Measurements from ENCODE around the gene LAMA3.

LAMA3 gene

DNA sequence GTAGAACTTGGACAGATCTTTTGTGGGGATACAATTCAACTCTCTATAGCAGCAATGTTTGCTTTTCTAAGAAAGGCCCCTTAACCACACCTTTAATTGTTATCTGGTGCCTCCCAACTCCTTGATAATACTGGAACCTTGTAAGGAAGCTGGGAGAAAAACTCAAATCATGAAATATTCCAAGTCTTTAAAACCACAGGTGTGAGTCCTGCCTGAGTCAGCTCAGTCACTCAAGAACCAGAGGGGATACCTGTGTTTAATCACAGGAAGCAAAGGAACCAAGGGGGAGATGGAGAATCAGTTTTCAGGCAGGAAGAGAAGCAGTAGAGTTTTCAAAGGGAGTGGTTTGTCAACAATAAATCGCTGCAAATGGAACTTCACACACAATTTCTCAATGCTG, 159.9 kb downstream of the LAMA3 start:
- Mint-ChIP-seq H3K36me3 (no peaks in the 10 kb centered on the region), H3K27me3 (peaks cover 2% of the 10 kb centered on the region), H3K9me3 (no peaks in the 10 kb centered on the region), H3K4me1 (peaks cover 18% of the 10 kb centered on the region), H3K4me3 (no peak overlapping the region), H3K27ac (no peak overlapping the region)
- DNase-seq (ENCODE audit: low spot score in 2 of 2): no peak
- ATAC-seq (ENCODE audit: low read depth): no peak

DNA sequence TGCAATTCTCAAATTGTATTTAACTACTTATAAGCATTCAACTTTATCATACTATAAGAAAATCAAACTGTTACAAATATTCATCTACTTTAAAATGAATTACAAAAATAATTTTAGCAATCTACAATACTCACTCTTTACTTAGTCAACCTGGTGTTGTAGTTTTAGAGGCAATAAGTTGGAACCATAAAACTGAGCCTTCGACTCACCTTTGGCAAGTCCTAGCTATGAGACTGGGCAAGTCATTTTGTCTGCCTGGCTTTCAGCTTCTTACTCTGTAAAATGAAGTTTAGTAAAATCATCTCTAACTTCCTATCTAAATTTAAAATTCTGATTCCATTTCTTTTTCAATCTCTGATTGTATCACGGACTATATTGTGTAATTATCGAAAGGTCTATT, 161.0 kb downstream of the LAMA3 start:
- no peak for ATAC-seq (ENCODE audit: low read depth)
- Mint-ChIP-seq H3K36me3 (no peaks in the 10 kb centered on the region), H3K27me3 (peaks cover 2% of the 10 kb centered on the region), H3K27ac (no peak overlapping the region), H3K9me3 (no peaks in the 10 kb centered on the region), H3K4me1 (peaks cover 19% of the 10 kb centered on the region), H3K4me3 (no peak overlapping the region)
- no peak for DNase-seq (ENCODE audit: low spot score in 2 of 2)

- Mint-ChIP-seq H3K9me3 (no peaks in the 10 kb centered on the region), H3K4me1 (peaks cover 19% of the 10 kb centered on the region), H3K36me3 (no peaks in the 10 kb centered on the region), H3K4me3 (no peak overlapping the region), H3K27me3 (no peaks in the 10 kb centered on the region), H3K27ac (no peak overlapping the region)
- ATAC-seq (ENCODE audit: low read depth) (no peak), DNase-seq (ENCODE audit: low spot score in 2 of 2) (no peak)
Measured at GRCh38 chr18:23851470-23852002, 162.3 kb downstream of the LAMA3 start.

DNA sequence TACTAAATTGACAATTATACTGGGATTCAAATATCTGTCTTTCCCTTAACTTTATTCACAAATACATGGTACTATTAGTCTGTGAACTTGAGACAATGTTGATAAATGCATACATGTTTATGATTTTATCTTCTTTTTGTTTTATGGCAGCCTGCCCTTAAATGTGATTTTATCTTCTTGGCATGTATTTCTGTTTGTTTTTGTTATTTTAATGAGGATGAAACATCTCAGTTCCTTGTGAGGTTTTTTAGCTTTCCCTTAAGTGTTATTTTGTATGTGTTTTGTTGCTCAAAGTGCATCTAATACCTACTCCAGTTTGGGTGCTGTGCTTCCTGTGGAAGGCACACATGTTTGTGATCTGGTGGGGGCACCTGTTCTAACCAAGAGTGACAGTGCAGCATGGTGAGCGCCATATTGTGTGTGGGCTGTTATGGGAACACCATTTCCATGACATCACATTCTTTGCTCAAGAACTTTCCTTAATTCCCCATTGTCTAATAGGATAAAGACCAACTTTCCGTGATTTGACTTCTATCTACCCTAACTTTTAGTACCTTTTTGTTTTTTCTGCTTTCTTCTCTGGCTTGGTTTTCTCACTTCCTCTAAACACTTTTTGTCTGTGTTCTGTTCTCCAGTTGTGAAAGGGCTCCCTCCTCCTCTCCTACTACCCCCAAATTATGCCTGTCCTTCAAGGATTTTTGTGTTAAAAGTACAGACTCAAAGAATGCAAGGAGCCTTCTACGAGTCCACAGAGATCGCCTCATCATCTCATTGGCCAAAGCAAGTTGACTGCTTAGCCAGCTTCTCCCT, 163.2 kb downstream of the LAMA3 start:
- H3K27ac Mint-ChIP-seq: no peak overlapping the region
- H3K9me3 Mint-ChIP-seq: no peaks in the 10 kb centered on the region
- DNase-seq (ENCODE audit: low spot score in 2 of 2) (no peak), ATAC-seq (ENCODE audit: low read depth) (peak; percentile 57)
- H3K27me3 Mint-ChIP-seq: no peaks in the 10 kb centered on the region
- H3K4me1 Mint-ChIP-seq: peaks cover 22% of the 10 kb centered on the region
- no peak overlapping the region for H3K4me3 Mint-ChIP-seq
- no peaks in the 10 kb centered on the region for H3K36me3 Mint-ChIP-seq

DNA sequence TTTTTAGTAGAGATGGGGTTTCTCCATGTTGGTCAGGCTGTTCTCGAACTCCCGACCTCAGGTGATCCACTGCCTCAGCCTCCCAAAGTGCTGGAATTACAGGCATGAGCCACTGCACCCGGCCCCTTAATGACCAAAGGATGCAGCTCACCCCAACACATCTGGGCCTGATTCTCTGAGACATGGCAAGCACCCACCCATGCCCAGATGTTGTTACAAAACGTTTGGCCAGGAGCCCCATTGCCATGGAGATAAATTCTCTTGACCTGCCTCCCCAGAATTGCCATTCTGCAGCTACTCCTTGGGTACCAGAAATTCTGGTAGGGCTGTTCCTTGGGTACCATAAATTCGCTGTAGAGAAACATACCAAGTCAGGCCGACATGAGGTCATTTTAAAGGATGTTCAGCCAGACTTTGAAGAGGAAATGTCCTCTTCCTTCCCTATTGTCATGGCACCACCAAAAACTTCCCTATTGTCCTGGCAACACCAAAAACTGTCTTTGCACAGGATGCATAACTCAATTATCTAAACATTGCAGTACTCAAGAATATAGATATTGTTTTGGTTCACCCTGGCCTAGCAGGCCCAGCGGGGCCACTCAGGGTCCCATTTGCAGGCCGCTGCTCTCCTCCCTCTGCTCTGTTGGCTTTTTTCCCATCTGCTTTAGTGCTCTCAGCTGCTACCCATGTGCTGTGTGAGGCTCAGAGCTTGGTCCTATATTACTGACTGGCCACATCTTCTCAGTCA, 164.4 kb downstream of the LAMA3 start:
- DNase-seq (ENCODE audit: low spot score in 2 of 2) (no peak), ATAC-seq (ENCODE audit: low read depth) (no peak)
- Mint-ChIP-seq H3K4me1 (peaks cover 22% of the 10 kb centered on the region), H3K9me3 (no peaks in the 10 kb centered on the region), H3K36me3 (no peaks in the 10 kb centered on the region), H3K27me3 (no peaks in the 10 kb centered on the region), H3K4me3 (no peak overlapping the region), H3K27ac (no peak overlapping the region)

- Mint-ChIP-seq H3K4me3 (no peak overlapping the region), H3K27ac (no peak overlapping the region), H3K36me3 (no peaks in the 10 kb centered on the region), H3K9me3 (no peaks in the 10 kb centered on the region), H3K27me3 (no peaks in the 10 kb centered on the region), H3K4me1 (peaks cover 27% of the 10 kb centered on the region)
- ATAC-seq (ENCODE audit: low read depth) (no peak), DNase-seq (ENCODE audit: low spot score in 2 of 2) (no peak)
Measured at GRCh38 chr18:23855721-23856120, 166.5 kb downstream of the LAMA3 start.

DNA sequence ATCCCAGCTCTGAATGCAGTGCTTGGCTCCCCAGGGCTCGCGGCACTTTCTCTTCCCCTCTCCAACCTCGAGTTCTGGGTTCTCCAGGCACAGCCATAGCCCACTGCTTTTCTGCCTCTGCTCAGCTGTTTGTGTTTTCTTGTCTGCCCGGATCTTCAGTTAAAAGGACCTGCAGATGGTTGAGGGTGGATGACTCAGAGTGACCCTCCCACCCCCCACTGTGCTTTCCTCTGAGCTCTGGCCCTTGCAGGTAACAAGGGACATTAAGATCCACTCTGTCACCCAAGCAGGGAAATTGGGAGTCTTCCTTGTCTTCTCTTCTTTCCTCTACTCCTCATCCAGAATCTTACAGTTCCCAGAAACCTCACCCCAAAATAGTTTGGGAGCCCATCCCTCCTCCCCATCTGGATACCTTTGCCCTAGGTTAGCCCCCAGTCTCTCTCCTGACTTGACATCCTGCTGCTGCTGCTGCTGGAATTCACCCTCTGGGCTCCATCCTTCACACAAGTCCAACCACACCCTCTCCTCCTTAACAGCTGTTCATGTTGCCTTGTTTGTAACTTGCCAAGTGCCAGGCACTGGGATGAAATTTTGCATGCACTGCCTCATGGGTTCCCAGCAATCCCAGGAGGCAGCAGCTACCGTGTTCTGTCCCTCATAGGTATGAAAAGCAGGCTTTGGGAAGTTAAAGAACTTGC, 167.4 kb downstream of the LAMA3 start:
- no peaks in the 10 kb centered on the region for H3K9me3 Mint-ChIP-seq
- no peak for DNase-seq (ENCODE audit: low spot score in 2 of 2)
- no peak overlapping the region for H3K4me3 Mint-ChIP-seq
- no peaks in the 10 kb centered on the region for H3K36me3 Mint-ChIP-seq
- no peak overlapping the region for H3K27ac Mint-ChIP-seq
- peaks cover 23% of the 10 kb centered on the region for H3K4me1 Mint-ChIP-seq
- H3K27me3 Mint-ChIP-seq: no peaks in the 10 kb centered on the region
- no peak for ATAC-seq (ENCODE audit: low read depth)

- Mint-ChIP-seq H3K4me1 (peaks cover 23% of the 10 kb centered on the region), H3K9me3 (no peaks in the 10 kb centered on the region), H3K27me3 (no peaks in the 10 kb centered on the region), H3K27ac (no peak overlapping the region), H3K36me3 (no peaks in the 10 kb centered on the region), H3K4me3 (no peak overlapping the region)
- no peak for ATAC-seq (ENCODE audit: low read depth)
- no peak for DNase-seq (ENCODE audit: low spot score in 2 of 2)
Measured at GRCh38 chr18:23857164-23857552, 167.9 kb downstream of the LAMA3 start.

- Mint-ChIP-seq H3K4me1 (peaks cover 23% of the 10 kb centered on the region), H3K27ac (no peak overlapping the region)
- ATAC-seq (ENCODE audit: low read depth): no peak
Measured at GRCh38 chr18:23857756-23858155, 168.5 kb downstream of the LAMA3 start.

DNA sequence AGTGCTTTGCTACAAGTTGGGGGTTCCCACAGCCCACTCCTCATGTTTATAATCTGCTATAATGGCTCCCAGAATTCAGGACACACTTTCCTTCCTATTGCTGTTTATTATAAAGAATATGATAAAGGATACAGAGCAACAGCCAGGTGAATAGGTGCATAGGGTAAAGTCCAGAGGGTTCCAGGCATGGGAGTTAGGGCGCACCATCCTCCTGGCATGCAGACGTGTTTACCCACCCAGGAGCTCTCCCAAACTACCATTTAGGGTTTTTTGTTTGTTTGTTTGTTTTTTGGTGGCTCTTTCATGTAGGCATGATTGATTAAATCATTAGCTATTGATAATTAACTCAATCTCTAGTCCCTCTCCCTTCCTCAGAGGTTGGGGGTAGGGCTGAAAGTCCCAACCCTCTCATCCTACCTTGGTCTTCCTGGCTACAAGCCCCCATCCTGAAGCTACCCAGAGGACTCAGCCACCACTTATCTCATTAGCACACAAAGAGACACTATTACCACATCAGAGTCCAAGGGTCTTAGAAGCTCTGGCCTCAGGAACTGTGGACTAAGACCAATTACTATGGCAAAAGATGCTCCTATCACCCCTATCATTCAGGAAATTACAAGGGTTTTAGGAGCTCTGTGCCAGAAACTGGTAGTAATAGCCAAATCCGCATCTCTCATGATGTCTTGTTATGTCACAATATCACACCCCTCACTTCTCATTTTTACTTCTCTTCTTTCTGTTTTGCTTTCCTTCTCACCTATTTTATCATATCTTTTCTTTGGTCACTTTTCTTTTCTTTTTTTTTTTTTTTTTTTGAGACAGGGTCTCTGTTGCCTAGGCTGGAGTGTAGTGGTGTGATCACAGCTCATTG, 170.4 kb downstream of the LAMA3 start:
- Mint-ChIP-seq H3K27me3 (no peaks in the 10 kb centered on the region), H3K27ac (no peak overlapping the region), H3K36me3 (no peaks in the 10 kb centered on the region), H3K4me1 (peaks cover 27% of the 10 kb centered on the region), H3K9me3 (no peaks in the 10 kb centered on the region), H3K4me3 (no peak overlapping the region)
- no peak for DNase-seq (ENCODE audit: low spot score in 2 of 2)
- ATAC-seq (ENCODE audit: low read depth): peak; percentile 51

More at GRCh38 chr18:23857756-23858155, 168.5 kb downstream of the LAMA3 start:
- H3K36me3 Mint-ChIP-seq: no peaks in the 10 kb centered on the region
- H3K27me3 Mint-ChIP-seq: no peaks in the 10 kb centered on the region
- H3K4me3 Mint-ChIP-seq: no peak overlapping the region
- no peak for DNase-seq (ENCODE audit: low spot score in 2 of 2)
- H3K9me3 Mint-ChIP-seq: no peaks in the 10 kb centered on the region

DNA sequence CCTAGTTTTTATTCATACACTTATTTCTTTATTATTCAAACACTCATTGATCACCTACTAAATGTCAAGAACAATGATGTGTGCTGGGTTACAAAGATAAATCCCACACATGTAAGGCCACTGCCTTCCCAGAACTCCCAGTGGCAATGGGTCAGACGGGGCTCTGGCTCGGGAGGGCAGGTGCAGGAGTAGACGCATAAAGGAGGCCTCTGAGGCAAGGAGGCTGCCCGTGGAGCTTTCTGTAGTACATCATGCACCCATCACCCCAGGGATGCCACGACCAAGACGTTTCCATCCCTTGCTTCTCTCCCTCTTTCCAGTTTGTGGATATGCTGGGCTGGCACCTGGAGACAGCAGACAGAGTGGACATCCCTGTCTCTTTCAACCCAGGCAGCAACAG, 172.1 kb downstream of the LAMA3 start:
- Mint-ChIP-seq H3K4me3 (no peak overlapping the region), H3K4me1 (peaks cover 39% of the 10 kb centered on the region), H3K27me3 (no peaks in the 10 kb centered on the region), H3K27ac (no peak overlapping the region), H3K9me3 (no peaks in the 10 kb centered on the region), H3K36me3 (no peaks in the 10 kb centered on the region)
- no peak for ATAC-seq (ENCODE audit: low read depth)
- no peak for DNase-seq (ENCODE audit: low spot score in 2 of 2)

- no peaks in the 10 kb centered on the region for H3K36me3 Mint-ChIP-seq
- peaks cover 36% of the 10 kb centered on the region for H3K4me1 Mint-ChIP-seq
- no peaks in the 10 kb centered on the region for H3K9me3 Mint-ChIP-seq
- DNase-seq (ENCODE audit: low spot score in 2 of 2) (no peak), ATAC-seq (ENCODE audit: low read depth) (no peak)
- H3K4me3 Mint-ChIP-seq: no peak overlapping the region
- H3K27ac Mint-ChIP-seq: peak overlapping the region; percentile 70
- H3K27me3 Mint-ChIP-seq: no peaks in the 10 kb centered on the region
Measured at GRCh38 chr18:23861805-23862470, 172.7 kb downstream of the LAMA3 start.

DNA sequence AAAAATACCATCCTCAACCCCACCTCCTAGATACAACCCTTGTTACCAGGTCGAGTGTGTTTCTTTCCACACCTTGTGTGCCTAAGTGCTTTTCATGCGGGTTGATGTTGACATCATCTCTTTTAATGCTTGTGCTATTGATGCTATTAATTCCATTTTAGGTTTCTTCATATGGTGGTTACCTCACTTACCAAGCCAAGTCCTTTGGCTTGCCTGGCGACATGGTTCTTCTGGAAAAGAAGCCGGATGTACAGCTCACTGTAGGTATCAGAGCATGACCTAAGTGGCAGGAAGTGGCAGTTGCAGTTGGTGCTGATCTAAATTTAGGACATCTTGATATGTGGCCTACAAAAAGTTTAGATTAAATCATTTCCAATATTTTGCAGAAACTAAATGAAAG, 175.4 kb downstream of the LAMA3 start:
- H3K36me3 Mint-ChIP-seq: no peaks in the 10 kb centered on the region
- ATAC-seq (ENCODE audit: low read depth): peak; percentile 77
- peak overlapping the region; percentile 17 for H3K4me3 Mint-ChIP-seq
- H3K4me1 Mint-ChIP-seq: peaks cover 36% of the 10 kb centered on the region
- H3K27ac Mint-ChIP-seq: peak overlapping the region; percentile 62
- DNase-seq (ENCODE audit: low spot score in 2 of 2): no peak
- no peaks in the 10 kb centered on the region for H3K27me3 Mint-ChIP-seq
- H3K9me3 Mint-ChIP-seq: no peaks in the 10 kb centered on the region
